ENCODE results near the gene PAK3. TPM values are rescaled to one million over a fixed set of nuclear protein-coding genes. Genes with fewer than 3 reads are reported as not detected.

Gene PAK3
- total RNA-seq, 1 donor from 2014 or later = 1.2 TPM

GRCh38 chrX:111131572-111131971 lies 35.6 kb downstream of the PAK3 start:
- no peak for DNase-seq (ENCODE audit: low read depth in 2 of 2)

DNA sequence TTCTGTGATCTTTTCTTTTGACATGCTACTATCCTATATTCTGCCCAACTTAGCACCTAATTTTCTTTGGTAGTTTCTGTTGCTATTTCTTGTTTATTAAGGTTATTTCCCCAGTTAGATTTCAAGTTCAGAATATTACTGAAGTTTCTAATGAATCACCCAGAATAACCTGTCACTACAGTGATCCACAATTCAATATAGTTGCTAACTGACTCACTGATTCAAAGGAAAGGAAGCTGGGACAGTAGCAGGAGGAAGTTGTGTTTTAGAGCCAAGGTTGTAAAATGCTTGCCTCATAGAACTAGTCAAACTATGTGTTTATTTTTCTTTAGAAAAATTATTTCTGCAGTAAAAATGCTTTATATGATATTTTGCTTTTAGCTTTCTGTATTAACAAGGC lies 37.4 kb downstream of the PAK3 start:
- DNase-seq (ENCODE audit: low read depth in 2 of 2) = no peak

DNA sequence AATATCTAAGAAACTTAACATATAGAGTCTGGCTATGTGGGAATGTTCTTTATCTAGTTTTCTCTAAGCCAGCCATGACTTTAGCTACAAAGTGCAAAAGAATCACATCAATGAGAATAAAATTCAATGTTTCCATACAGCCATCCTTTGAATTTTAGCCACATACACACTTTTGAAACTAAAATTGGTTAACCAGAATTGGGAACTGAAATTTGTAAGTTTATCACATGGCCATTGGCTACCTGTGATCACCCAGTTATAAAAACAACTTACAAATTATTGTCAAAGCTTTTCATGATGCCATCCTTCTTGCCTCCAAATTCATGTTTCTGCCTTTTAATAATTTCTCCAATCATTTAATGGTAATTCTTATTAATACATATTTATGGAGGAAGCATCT lies 49.9 kb downstream of the PAK3 start:
- no peak for DNase-seq (ENCODE audit: low read depth in 2 of 2)

DNA sequence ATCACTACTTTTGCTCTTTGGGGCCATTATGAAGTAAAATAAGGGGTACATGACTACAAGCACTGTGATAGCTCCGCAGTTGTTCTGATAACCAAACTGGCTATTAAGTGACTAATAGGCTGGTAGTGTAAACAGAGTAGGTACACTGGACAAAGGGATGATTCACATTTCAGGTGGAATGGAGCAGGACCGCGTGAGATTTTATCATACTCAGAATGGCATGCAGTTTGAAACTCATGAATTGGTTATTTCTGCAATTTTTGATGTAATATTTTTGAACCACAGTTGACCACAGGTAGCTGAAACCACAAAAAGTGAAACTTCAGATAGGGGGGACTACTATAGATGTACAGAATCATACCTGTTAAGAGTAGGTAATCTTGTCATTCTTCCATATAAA lies 55.8 kb downstream of the PAK3 start:
- no peak for DNase-seq (ENCODE audit: low read depth in 2 of 2)

- DNase-seq (ENCODE audit: low read depth in 2 of 2) = no peak
Measured at GRCh38 chrX:111159232-111159631, 63.2 kb downstream of the PAK3 start.

DNA sequence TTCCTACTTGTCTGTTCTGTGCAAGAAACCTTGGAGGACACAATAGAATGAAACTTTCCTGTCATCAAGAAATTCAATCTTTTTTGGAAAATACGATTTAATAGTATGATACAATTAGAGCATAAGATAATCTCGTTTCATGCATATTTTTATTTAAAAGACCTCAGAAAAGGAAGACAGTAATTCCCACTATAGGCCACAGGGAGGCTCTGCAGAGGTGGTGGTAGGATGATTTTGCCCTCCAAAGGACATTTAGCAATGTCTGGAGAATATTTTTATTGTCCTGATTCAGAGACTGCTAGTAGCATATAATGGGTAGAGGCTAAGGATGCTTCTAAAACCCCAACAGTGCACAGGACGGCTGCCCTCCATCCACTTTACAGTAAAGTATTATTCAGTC lies 68.7 kb downstream of the PAK3 start:
- no peak for DNase-seq (ENCODE audit: low read depth in 2 of 2)

DNA sequence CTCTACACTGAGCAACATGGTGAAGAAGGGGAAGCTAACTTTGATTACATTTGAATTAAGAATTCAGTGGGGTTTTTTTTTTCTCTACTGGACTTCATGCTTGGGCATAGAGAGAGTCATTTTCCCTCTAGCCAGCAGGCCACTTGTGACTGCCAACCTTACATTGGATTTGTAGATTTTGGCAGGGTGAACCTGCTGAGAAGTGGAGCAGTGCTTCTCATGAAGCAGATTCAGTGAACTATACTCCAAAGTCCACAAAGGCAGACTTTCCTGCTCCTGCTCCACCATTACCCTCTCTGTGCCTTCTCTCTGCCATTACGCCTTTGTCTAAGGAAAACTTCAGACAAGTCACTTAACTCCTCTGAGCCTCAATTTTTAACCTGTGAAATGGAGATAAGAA lies 69.9 kb downstream of the PAK3 start:
- DNase-seq (ENCODE audit: low read depth in 2 of 2) = no peak

- no peak for DNase-seq (ENCODE audit: low read depth in 2 of 2)
Measured at GRCh38 chrX:111167334-111167733, 71.3 kb downstream of the PAK3 start.

DNA sequence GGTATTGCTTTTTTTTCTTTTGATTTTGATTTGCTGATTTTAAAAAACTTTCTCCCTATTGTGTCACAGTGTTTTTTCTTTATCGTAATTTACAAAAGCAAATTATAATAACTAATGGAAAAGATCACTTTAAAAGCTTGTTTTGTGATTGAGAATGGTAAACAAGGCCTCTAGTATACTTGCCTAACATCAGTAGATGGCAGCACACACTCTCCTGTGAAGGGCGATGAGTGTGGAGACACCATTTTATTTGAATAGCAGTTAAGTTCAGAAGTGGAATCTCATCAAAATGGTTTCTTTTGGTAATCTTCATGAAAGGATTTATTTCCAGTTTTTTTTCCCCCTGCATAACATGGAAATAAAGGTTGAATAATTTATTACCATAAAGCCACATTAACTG lies 72.3 kb downstream of the PAK3 start:
- no peak for DNase-seq (ENCODE audit: low read depth in 2 of 2)

- DNase-seq (ENCODE audit: low read depth in 2 of 2) = no peak
Measured at GRCh38 chrX:111169141-111169540, 73.2 kb downstream of the PAK3 start.

DNA sequence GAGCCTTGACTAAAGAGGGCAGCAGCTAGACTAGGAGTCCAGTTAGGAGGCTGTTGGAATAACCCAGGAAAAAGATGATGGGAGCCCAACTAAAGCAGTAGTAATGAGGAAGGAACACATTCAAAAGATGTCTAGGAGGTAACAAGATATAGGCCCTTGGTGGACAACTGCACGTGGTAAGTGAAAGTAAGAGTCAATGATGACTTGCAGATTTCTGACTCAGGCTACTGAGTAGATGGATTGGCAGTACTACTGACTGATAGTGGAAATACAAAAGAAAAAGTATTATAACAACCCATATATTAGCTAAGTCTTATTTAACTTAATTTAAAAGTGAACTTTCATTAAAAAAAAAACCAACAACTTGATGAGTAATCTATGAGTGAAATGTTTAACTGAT lies 74.0 kb downstream of the PAK3 start:
- DNase-seq (ENCODE audit: low read depth in 2 of 2) = no peak

- DNase-seq (ENCODE audit: low read depth in 2 of 2) = no peak
Measured at GRCh38 chrX:111180750-111181240, 84.8 kb downstream of the PAK3 start.

GRCh38 chrX:111181951-111182350 lies 86.0 kb downstream of the PAK3 start:
- no peak for DNase-seq (ENCODE audit: low read depth in 2 of 2)

GRCh38 chrX:111182997-111183396 lies 87.0 kb downstream of the PAK3 start:
- DNase-seq (ENCODE audit: low read depth in 2 of 2) = no peak

- no peak for DNase-seq (ENCODE audit: low read depth in 2 of 2)
Measured at GRCh38 chrX:111191598-111191997, 95.6 kb downstream of the PAK3 start.

GRCh38 chrX:111199505-111199904 lies 103.5 kb downstream of the PAK3 start:
- no peak for DNase-seq (ENCODE audit: low read depth in 2 of 2)

GRCh38 chrX:111200327-111200726 lies 104.3 kb downstream of the PAK3 start:
- DNase-seq (ENCODE audit: low read depth in 2 of 2) = no peak

DNA sequence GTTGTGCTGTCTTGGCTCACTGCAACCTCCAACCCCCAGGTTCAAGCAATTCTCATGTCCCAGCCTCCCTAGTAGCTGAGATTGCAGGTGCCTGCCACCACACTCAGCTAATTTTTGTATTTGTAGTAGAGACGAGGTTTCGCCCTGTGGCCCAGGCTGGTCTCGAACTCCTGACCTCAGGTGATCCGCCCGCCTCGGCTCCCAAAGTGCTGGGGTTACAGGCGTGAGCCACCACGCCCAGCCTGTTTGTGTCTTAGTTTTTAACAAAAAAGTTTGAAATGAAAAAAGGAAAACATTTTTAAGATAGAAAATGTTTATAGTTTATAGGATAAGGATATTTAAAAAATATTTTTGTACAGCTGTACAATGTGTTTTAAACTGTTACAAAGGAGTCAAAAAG lies 111.9 kb downstream of the PAK3 start:
- no peak for DNase-seq (ENCODE audit: low read depth in 2 of 2)

DNA sequence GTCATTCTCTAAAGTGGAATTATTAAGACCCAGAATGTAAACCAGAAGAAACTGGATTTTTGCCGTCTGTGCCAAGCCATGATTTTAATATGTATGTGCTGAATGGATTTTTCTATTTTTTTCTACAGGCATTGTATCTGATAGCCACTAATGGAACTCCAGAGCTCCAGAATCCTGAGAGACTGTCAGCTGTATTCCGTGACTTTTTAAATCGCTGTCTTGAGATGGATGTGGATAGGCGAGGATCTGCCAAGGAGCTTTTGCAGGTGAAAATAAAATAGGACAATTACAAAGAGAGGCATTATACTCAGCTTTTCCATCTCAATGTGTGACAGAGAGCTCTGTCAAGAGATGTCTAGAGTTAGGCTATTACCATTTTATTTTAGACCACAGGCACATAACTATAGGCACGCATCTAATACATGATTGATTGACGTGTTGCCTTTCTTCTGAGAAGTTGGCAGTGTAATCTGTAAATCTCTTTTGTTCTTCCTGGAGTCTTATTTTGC lies 120.4 kb downstream of the PAK3 start:
- no peak for DNase-seq (ENCODE audit: low read depth in 2 of 2)

GRCh38 chrX:111244235-111244750 lies 148.3 kb downstream of the PAK3 start:
- DNase-seq (ENCODE audit: low read depth in 2 of 2) = peak; percentile 0 to 1

DNA sequence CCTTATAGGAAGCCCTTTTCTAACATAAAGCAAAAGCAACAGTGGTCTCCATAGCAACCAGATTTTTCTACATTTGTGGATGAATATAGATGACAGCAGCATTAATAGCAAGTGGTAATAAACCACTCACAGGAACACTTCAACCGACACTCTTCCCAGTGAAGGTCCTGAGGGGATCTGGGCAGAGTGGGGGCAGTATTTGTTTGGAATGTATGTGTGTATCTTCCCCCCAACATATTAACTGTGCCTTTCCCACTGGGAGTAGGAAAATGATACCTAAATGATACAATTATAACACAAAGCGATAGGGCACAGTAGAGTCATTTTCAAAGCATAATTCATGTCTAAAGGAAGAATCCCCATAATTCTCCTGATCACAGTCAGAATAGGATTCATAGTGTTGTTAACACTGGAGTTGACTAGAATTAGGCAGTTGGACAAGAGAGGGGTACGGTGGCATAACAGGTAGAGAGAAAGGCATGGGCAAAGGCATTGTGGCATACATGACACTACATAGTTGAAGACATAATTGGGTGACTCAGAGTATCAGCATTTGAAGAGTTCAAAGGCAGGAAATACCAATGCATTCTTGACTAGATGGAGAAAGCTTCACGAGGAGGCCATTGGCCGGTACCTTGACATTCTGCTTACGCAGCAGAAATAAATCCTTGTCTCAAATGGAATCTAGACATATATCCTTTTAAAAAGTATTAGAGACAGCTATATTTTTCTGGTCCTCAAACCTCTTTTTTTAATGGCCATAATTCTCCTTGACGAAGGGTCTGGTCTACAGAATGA lies 159.1 kb downstream of the PAK3 start:
- DNase-seq (ENCODE audit: low read depth in 2 of 2) = no peak

DNA sequence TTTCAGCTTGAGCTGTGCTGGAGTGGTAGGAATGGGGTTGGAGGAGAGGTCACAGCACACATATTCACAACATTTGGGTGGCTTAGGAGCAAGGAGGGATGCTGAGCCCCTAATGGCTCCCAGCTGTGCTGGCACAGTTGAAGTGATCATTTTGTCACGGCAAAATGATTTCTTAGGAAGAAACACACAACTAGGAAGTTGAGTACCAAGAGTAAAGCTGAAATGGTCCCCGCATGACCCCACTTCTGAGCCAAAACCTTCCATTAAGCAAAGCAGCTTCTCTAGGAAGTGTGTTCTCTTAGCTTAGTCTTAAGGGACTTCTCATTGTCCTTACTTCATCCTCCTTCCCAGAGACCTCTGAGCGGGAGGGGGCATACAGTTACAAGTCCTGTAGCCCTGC lies 161.7 kb downstream of the PAK3 start:
- no peak for DNase-seq (ENCODE audit: low read depth in 2 of 2)

DNA sequence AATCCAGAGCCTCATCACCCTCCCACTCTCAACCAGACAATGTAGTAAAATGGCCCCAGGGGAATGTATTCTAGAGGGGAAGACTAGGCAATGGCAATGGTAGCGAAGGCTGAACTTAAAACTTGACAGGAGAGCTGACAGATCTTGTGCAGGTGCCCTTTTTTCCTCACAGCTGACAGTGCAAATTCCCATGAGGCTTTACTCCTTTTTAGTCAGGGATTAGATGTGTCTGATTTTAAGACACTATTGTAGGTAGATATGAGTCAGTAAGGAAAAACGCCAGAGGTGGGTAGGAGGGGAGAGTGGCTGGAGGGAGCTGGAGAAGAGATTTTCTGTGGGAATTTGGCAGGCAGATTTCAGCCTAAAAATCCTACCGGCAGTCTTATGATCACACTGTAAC lies 163.6 kb downstream of the PAK3 start:
- no peak for DNase-seq (ENCODE audit: low read depth in 2 of 2)
